C4-2B (cell line): Measurements from ENCODE around the gene DIDO1.

ENCODE experiments used
- ZFX ChIP-seq: fragments of 450-650 bp; IDR thresholded peaks from 2 replicates; pipeline ENCODE4 v1.6.1; 2017
- TF ChIP-seq, protein P1 (sequence below): fragments of 450-650 bp; conservative IDR thresholded peaks from 2 replicates; pipeline ENCODE4 v1.5.1; 2017; ENCODE audit warnings: mild to moderate bottlenecking

DNA sequence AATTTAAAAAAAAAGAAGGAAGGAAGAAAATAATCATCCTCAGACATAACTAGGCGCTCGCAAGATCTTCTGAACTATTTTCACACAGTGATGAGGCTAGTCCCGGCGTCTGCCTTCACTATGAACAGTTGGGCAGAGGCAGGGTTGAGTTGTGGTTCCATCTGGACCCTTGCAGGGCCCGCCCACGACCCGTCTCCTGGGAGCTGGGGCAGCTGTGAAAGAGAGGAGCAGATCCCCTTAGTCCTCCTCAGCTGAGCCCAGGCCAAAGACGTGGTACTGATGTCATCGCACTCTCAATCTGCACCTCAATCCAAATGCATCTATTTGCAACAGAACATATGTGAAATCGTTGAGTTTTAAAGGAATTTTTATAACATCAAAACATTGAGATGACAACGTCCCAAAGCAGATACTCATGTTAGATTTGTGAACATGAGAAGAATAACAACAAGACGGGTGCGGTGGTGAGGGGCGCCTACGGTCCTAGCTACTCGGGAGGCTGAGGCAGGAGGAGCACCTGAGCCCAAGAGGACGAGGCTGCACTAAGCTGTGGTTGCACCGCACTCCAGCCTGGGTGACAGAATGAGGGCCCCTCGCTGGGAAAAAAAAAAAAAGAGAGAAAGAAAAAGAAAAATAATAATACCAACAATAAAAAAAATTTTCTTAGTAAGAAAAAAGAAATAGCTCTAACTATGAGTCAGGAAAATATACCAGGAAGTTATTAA is 80.0 kb downstream of the DIDO1 start:
- TF ChIP-seq, protein P1, sequence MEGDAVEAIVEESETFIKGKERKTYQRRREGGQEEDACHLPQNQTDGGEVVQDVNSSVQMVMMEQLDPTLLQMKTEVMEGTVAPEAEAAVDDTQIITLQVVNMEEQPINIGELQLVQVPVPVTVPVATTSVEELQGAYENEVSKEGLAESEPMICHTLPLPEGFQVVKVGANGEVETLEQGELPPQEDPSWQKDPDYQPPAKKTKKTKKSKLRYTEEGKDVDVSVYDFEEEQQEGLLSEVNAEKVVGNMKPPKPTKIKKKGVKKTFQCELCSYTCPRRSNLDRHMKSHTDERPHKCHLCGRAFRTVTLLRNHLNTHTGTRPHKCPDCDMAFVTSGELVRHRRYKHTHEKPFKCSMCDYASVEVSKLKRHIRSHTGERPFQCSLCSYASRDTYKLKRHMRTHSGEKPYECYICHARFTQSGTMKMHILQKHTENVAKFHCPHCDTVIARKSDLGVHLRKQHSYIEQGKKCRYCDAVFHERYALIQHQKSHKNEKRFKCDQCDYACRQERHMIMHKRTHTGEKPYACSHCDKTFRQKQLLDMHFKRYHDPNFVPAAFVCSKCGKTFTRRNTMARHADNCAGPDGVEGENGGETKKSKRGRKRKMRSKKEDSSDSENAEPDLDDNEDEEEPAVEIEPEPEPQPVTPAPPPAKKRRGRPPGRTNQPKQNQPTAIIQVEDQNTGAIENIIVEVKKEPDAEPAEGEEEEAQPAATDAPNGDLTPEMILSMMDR = no peak
- TF ChIP-seq ZFX = no peak
